ENCODE results near the gene COX4I2.

DNA sequence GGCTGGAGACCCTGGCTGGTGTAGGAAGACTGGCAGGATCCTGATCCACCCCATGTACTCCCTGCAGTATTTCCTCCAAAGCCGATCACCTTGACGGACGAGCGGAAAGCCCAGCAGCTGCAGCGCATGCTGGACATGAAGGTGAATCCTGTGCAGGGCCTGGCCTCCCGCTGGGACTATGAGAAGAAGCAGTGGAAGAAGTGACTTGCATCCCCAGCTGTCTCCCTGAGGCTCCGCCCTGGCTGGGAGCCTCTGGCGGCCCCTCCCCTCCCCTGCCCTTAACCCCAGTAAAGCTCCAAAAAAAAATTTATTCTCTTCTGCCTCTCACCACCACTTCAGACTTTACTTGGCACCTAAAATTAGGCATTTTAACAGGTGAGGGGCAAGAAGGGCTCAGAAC lies 7.0 kb downstream of the COX4I2 start:
- TF ChIP-seq, protein P1, sequence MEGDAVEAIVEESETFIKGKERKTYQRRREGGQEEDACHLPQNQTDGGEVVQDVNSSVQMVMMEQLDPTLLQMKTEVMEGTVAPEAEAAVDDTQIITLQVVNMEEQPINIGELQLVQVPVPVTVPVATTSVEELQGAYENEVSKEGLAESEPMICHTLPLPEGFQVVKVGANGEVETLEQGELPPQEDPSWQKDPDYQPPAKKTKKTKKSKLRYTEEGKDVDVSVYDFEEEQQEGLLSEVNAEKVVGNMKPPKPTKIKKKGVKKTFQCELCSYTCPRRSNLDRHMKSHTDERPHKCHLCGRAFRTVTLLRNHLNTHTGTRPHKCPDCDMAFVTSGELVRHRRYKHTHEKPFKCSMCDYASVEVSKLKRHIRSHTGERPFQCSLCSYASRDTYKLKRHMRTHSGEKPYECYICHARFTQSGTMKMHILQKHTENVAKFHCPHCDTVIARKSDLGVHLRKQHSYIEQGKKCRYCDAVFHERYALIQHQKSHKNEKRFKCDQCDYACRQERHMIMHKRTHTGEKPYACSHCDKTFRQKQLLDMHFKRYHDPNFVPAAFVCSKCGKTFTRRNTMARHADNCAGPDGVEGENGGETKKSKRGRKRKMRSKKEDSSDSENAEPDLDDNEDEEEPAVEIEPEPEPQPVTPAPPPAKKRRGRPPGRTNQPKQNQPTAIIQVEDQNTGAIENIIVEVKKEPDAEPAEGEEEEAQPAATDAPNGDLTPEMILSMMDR (IDR thresholded peaks at IDR 0.05): no peak
- TF ChIP-seq POLR2A (IDR thresholded peaks at IDR 0.05): no peak
